SK-N-SH treated with all-trans-retinoic acid at 6 μM for 48 hours (cell line): ENCODE measurements around the gene TRIM44.
"Not testable (repeated sequence)": the region's sequence is repeated elsewhere in the genome, so short reads cannot be mapped to it uniquely, and the experiment has no call there.

Experiments used
- CREB5 ChIP-seq: fragments of 250-450 bp; sonication (Bioruptor Pico); IDR thresholded peaks from 2 replicates; pipeline ENCODE4 v1.5.1; 2020; ENCODE audit warnings: low read depth, mild to moderate bottlenecking, moderate library complexity
- CSDC2 ChIP-seq: fragments of 250-450 bp; sonication (Bioruptor Pico); IDR thresholded peaks from 2 replicates; pipeline ENCODE4 v1.5.0; 2020; ENCODE audit warnings: mild to moderate bottlenecking, moderate library complexity
- POU6F1 ChIP-seq: fragments of 250-450 bp; sonication (Bioruptor Pico); IDR thresholded peaks from 2 replicates; pipeline ENCODE4 v1.8.0; 2021; ENCODE audit warnings: low read depth, mild to moderate bottlenecking, moderate library complexity, borderline replicate concordance
- TSHZ2 ChIP-seq: fragments of 250-450 bp; sonication (Bioruptor Pico); IDR thresholded peaks from 2 replicates; pipeline ENCODE4 v1.5.0; 2020; ENCODE audit warnings: mild to moderate bottlenecking, moderate library complexity
- ZC3H10 ChIP-seq: fragments of 250-450 bp; sonication (Bioruptor Pico); IDR thresholded peaks from 2 replicates; pipeline ENCODE4 v1.5.1; 2021; ENCODE audit warnings: mild to moderate bottlenecking, moderate library complexity
- ZFP30 ChIP-seq: fragments of 450-650 bp; formaldehyde crosslinking; IDR thresholded peaks from 2 replicates; pipeline ENCODE4 v1.5.0; 2022; ENCODE audit warnings: mild to moderate bottlenecking, moderate library complexity
- ZNF8 ChIP-seq: fragments of 450-650 bp; formaldehyde crosslinking; IDR thresholded peaks from 2 replicates; pipeline ENCODE4 v1.5.0; 2020; ENCODE audit warnings: mild to moderate bottlenecking, moderate library complexity

GRCh38 chr11:35770425-35770824 is 107.8 kb downstream of the TRIM44 start:
- not testable (repeated sequence) for TF ChIP-seq ZC3H10; CREB5 (CRISPR knock-in tag); ZFP30; CSDC2; TSHZ2 (CRISPR knock-in tag); ZNF8; POU6F1 (CRISPR knock-in tag)
